A549 (cell line): Measurements from ENCODE around the gene CAMSAP1. TPM values are rescaled to one million over a fixed set of nuclear protein-coding genes. Genes with fewer than 3 reads are reported as not detected.
"Not testable (repeated sequence)": the region's sequence is repeated elsewhere in the genome, so short reads cannot be mapped to it uniquely, and the experiment has no call there.

Experiments used
- ATAC-seq, 2 experiments: fragments of 200-7000 bp in 1 of 2; fragments of >200 bp in 1 of 2; cut with Nextera tagmentation in 1 of 2; cut with Tn5 transposase in 1 of 2; 3 replicates each; pipeline versions ENCODE4 v1.8.0 to v1.9.1; 2018 to 2020; ENCODE audit warnings: mild to moderate bottlenecking in 1 of 2, moderate library complexity in 1 of 2
- CTCF ChIA-PET: fragments of 300-600 bp; sonication (Branson Sonifier 250); formaldehyde crosslinking; extraction: SDS; loops from one replicate; lab custom pipeline; 2021; ENCODE audit warnings: antibody characterized with exemption, inconsistent platforms; lab: Yijun Ruan, JAX
- POLR2A ChIA-PET: fragments of 350-600 bp; formaldehyde crosslinking; extraction: SDS; loops from one replicate; lab custom pipeline; 2021; ENCODE audit warnings: antibody characterized with exemption, inconsistent platforms; lab: Yijun Ruan, JAX
- DNase-seq, 2 experiments: peaks; one replicate each; pipeline versions ENCODE4 v3.0.0 to v3.0.0-alpha.2; 2011 to 2016; ENCODE audit warnings: low read depth in 1 of 2, low spot score in 1 of 2
- FAIRE-seq: peaks from 2 replicates; lab custom pipeline; 2011; peaks lifted over from hg19 to GRCh38; lab: Jason Lieb, UNC
- H3K27ac ChIP-seq, 2 experiments: fragments of >200 bp; sonication (Bioruptor Twin); formaldehyde crosslinking; 3 replicates each; pipeline ENCODE4 v1.5.1; 2016 to 2017
- H3K4me1 ChIP-seq: fragments of >200 bp; sonication (Bioruptor Twin); formaldehyde crosslinking; 3 replicates; pipeline ENCODE4 v1.6.1; 2016
- H3K4me2 ChIP-seq: fragments of >200 bp; sonication (Bioruptor Twin); formaldehyde crosslinking; 3 replicates; pipeline ENCODE4 v1.6.1; 2016
- H3K4me3 ChIP-seq: fragments of >200 bp; sonication (Bioruptor Twin); formaldehyde crosslinking; 3 replicates; pipeline ENCODE4 v1.5.1; 2016
- H3K9me3 ChIP-seq: fragments of >200 bp; sonication (Bioruptor Twin); formaldehyde crosslinking; 3 replicates; pipeline ENCODE4 v1.6.1; 2016
- BHLHE40 ChIP-seq: IDR thresholded peaks from 2 replicates; pipeline ENCODE4 v1.6.1; 2012; ENCODE audit warnings: low read depth, low read length, inconsistent platforms
- CHD2 ChIP-seq: fragments of 150-350 bp; IDR thresholded peaks from 2 replicates; pipeline ENCODE4 v1.6.1; 2014; ENCODE audit warnings: low read length; ENCODE audit not compliant: partially characterized antibody
- CHD4 ChIP-seq: fragments of 200-600 bp; sonication (generic); IDR thresholded peaks from 2 replicates; pipeline ENCODE4 v1.6.1; 2016; ENCODE audit warnings: antibody characterized with exemption, mild to moderate bottlenecking, borderline replicate concordance
- EP300 ChIP-seq, 2 experiments: fragments of >200 bp; sonication (Bioruptor Twin); formaldehyde crosslinking; IDR thresholded peaks; 2 replicates in 1 of 2; 3 replicates in 1 of 2; pipeline ENCODE4 v1.6.1; 2016 to 2017
- FOSL2 ChIP-seq, 2 experiments: fragments of 450-650 bp in 1 of 2; fragments of >200 bp in 1 of 2; sonication (Bioruptor Twin) in 1 of 2; formaldehyde crosslinking; IDR thresholded peaks; 2 replicates each; pipeline versions ENCODE4 v1.5.0 to v1.6.1; 2016 to 2020; ENCODE audit warnings: mild to moderate bottlenecking in 1 of 2, moderate library complexity in 1 of 2
- FOXS1 ChIP-seq: fragments of 250-450 bp; sonication (Bioruptor Pico); IDR thresholded peaks from 2 replicates; pipeline ENCODE4 v1.5.0; 2020; ENCODE audit warnings: mild to moderate bottlenecking, moderate library complexity
- HEYL ChIP-seq: fragments of 250-450 bp; sonication (Bioruptor Pico); IDR thresholded peaks from 2 replicates; pipeline ENCODE4 v1.8.0; 2021; ENCODE audit warnings: mild to moderate bottlenecking, moderate library complexity
- KDM1A ChIP-seq: fragments of 200-600 bp; sonication (generic); IDR thresholded peaks from 2 replicates; pipeline ENCODE4 v1.6.1; 2016; ENCODE audit warnings: low read depth, mild to moderate bottlenecking
- KDM5A ChIP-seq: fragments of 200-600 bp; sonication (generic); IDR thresholded peaks from 2 replicates; pipeline ENCODE4 v1.6.1; 2016; ENCODE audit warnings: antibody characterized with exemption, mild to moderate bottlenecking
- MAFK ChIP-seq: fragments of 450-650 bp; IDR thresholded peaks from 2 replicates; pipeline ENCODE4 v1.6.1; 2014; ENCODE audit not compliant: partially characterized antibody
- MAX ChIP-seq: IDR thresholded peaks from 2 replicates; pipeline ENCODE4 v1.6.1; 2012
- NFE2L2 ChIP-seq: fragments of 150-350 bp; conservative IDR thresholded peaks from 2 replicates; pipeline ENCODE4 v1.6.1; 2014; ENCODE audit warnings: low read length
- RCOR1 ChIP-seq: fragments of 150-350 bp; IDR thresholded peaks from 2 replicates; pipeline ENCODE4 v1.6.1; 2014; ENCODE audit warnings: antibody characterized with exemption, low read length, low read depth
- ZC3H11A ChIP-seq: fragments of 450-650 bp; IDR thresholded peaks from 2 replicates; pipeline ENCODE4 v1.6.1; 2014; ENCODE audit warnings: antibody characterized with exemption, mild to moderate bottlenecking
- ZNF302 ChIP-seq: fragments of 250-450 bp; sonication (Bioruptor Pico); IDR thresholded peaks from 2 replicates; pipeline ENCODE4 v1.9.0; 2021; ENCODE audit warnings: inconsistent platforms, mild to moderate bottlenecking, moderate library complexity
- WGBS: methylation state at CpG from one replicate; pipeline ENCODE4 v1.1.6; 2017; ENCODE audit errors: missing lambda C conversion rate; 5-methylcytosine and 5-hydroxymethylcytosine counted together
- polyA plus RNA-seq, 4 experiments: library from polyadenylated mRNA; depleted of rRNA in 3 of 4; stranded (reverse); fragments of >200 nt; fragmentation: RNase III in 1 of 4; extraction: RNeasy Plus Mini Kit Qiagen cat#74134 plus additional on column Dnase treatment in 1 of 4; gene quantifications; 2 replicates in 3 of 4; 3 replicates in 1 of 4; pipeline ENCODE4 v1.2.3, GENCODE V29; 2011 to 2017
- TF ChIP-seq, protein P1 (sequence below): fragments of >200 bp; sonication (Bioruptor Twin); formaldehyde crosslinking; IDR thresholded peaks from 3 replicates; pipeline ENCODE4 v1.5.1; 2016
- TF ChIP-seq, protein P2 (sequence below): IDR thresholded peaks from 2 replicates; pipeline ENCODE4 v1.6.1; 2012; ENCODE audit warnings: low read depth, borderline replicate concordance
- TF ChIP-seq, protein P3 (sequence below): fragments of >200 bp; sonication (Bioruptor Twin); formaldehyde crosslinking; IDR thresholded peaks from 3 replicates; pipeline ENCODE4 v1.6.1; 2016
- TF ChIP-seq, protein P4 (sequence below): fragments of 250-450 bp; sonication (Bioruptor Pico); IDR thresholded peaks from 2 replicates; pipeline ENCODE4 v1.5.0; 2020; ENCODE audit warnings: low read depth, mild to moderate bottlenecking, moderate library complexity

Gene CAMSAP1
- polyA plus RNA-seq, 2 of the 4 experiments (the other 2 are of a cell fraction) = 8.6 to 15.0 TPM

DNA sequence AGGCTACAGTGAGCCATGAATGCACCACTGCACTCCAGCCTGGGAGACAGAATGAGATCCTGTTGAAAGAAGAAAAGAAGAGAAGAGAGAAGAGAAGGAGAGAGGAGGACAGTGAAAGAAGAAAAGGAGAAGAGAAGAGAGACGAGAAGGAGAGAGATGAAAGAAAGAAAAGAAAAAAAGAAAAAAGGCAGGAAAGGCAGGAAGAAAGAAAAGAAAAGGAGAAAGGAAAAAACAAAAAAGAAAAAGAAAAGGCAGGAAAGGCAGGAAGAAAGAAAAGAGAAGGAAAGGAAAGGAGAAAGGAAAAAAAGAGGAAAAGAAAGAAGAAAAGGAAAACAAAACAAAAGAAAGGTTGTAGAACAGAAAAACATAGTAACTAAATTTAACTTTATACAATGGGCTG, 14.2 kb downstream of the CAMSAP1 start:
- FAIRE-seq (no peak), ATAC-seq (no peak)
- POLR2A ChIA-PET = no interaction called here
- H3K4me3 ChIP-seq = no peak overlapping the region
- H3K4me1 ChIP-seq = no peaks in the 10 kb centered on the region; the same call in 2 of the 3 replicates
- CTCF ChIA-PET = no interaction called here
- no peak overlapping the region for H3K27ac ChIP-seq
- H3K9me3 ChIP-seq = peaks cover 14% of the 10 kb centered on the region
- 78% methylated on average over 1 of the region's 1 CpG for WGBS
- TF ChIP-seq MAFK (no peak), NFE2L2 (no peak), RCOR1 (no peak), EP300 (IDR thresholded peaks at IDR 0.05) (no peak), CHD4 (no peak), FOXS1 (CRISPR knock-in tag) (no peak), ZNF302 (CRISPR knock-in tag) (no peak), KDM1A (no peak), ZC3H11A (no peak), MAX (no peak), CHD2 (no peak), KDM5A (no peak), FOSL2 (IDR thresholded peaks at IDR 0.05) (no peak), FOSL2 (CRISPR knock-in tag; IDR thresholded peaks at IDR 0.05) (no peak), BHLHE40 (no peak), HEYL (CRISPR knock-in tag) (no peak)
- TF ChIP-seq, protein P1, sequence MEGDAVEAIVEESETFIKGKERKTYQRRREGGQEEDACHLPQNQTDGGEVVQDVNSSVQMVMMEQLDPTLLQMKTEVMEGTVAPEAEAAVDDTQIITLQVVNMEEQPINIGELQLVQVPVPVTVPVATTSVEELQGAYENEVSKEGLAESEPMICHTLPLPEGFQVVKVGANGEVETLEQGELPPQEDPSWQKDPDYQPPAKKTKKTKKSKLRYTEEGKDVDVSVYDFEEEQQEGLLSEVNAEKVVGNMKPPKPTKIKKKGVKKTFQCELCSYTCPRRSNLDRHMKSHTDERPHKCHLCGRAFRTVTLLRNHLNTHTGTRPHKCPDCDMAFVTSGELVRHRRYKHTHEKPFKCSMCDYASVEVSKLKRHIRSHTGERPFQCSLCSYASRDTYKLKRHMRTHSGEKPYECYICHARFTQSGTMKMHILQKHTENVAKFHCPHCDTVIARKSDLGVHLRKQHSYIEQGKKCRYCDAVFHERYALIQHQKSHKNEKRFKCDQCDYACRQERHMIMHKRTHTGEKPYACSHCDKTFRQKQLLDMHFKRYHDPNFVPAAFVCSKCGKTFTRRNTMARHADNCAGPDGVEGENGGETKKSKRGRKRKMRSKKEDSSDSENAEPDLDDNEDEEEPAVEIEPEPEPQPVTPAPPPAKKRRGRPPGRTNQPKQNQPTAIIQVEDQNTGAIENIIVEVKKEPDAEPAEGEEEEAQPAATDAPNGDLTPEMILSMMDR = no peak
- TF ChIP-seq, protein P2, sequence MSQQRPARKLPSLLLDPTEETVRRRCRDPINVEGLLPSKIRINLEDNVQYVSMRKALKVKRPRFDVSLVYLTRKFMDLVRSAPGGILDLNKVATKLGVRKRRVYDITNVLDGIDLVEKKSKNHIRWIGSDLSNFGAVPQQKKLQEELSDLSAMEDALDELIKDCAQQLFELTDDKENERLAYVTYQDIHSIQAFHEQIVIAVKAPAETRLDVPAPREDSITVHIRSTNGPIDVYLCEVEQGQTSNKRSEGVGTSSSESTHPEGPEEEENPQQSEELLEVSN = no peak
- TF ChIP-seq, protein P3, sequence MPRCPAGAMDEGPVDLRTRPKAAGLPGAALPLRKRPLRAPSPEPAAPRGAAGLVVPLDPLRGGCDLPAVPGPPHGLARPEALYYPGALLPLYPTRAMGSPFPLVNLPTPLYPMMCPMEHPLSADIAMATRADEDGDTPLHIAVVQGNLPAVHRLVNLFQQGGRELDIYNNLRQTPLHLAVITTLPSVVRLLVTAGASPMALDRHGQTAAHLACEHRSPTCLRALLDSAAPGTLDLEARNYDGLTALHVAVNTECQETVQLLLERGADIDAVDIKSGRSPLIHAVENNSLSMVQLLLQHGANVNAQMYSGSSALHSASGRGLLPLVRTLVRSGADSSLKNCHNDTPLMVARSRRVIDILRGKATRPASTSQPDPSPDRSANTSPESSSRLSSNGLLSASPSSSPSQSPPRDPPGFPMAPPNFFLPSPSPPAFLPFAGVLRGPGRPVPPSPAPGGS = no peak
- TF ChIP-seq, protein P4, sequence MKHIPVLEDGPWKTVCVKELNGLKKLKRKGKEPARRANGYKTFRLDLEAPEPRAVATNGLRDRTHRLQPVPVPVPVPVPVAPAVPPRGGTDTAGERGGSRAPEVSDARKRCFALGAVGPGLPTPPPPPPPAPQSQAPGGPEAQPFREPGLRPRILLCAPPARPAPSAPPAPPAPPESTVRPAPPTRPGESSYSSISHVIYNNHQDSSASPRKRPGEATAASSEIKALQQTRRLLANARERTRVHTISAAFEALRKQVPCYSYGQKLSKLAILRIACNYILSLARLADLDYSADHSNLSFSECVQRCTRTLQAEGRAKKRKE = no peak
- TF ChIP-seq, all 56 proteins: peak for 0
- no peak overlapping the region for H3K4me2 ChIP-seq
- DNase-seq = no peak

DNA sequence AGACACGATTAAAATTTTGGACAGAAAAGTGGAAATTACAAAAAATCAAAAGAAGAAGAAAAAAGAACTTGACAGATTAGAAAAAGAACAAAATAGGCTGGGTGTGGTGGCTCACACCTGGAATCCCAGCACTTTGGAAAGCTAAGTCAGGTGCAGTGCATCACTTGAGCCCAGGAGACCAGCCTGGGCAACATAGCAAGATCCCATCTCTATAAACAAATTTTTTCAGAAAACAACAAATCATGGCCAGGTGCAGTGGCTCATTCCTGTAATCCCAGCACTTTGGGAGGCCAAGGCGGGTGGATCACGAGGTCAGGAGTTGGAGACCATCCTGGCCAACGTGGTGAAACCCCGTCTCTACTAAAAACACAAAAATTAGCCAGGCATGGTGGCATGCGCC, 15.0 kb downstream of the CAMSAP1 start:
- 92% methylated on average over 6 of the region's 6 CpGs for WGBS
- CTCF ChIA-PET, FAIRE-seq, H3K4me2 ChIP-seq, ATAC-seq, H3K4me1 ChIP-seq, H3K27ac ChIP-seq, POLR2A ChIA-PET, DNase-seq, H3K4me3 ChIP-seq: not testable (repeated sequence)
- peaks cover 12% of the 10 kb centered on the region; the same call in 2 of the 3 replicates for H3K9me3 ChIP-seq
